EH (cell line): ENCODE results near the gene MASP1.

ENCODE experiments used
- DNase-seq: peaks from one replicate; pipeline ENCODE4 v3.0.0-alpha.2; 2015; ENCODE audit warnings: low read depth

The MASP1 gene

DNA sequence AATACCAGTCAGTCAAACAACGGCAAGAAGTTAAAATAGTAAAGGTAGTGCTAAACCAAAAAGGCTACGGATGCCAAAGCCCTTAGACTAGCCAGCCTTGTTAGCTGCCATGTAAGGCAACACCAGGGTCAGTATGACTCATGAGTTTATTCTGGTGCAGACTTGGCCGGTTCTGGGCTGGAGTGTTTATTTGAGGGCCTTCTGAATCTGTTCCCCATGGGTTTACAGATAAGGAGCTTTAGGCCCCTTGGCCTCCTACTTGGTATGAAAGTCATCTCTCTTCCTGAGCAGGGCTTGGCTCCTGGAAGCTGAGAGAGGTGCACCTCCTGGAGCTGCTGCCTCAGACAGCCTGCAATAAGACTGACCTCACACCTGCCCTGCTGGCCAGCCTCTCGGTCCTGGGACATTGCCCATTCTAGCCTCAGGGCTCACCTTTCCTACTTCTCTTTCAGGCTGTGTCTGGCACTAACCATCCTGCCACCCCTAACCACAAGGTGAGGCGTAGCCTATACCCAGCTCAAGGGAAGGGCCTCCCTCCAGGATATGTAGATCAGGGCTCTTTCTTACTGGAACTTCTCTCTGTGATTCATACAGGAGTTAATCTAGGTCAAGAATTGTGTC is 104.6 kb downstream of the MASP1 start:
- DNase-seq, result peak; percentile 93

DNA sequence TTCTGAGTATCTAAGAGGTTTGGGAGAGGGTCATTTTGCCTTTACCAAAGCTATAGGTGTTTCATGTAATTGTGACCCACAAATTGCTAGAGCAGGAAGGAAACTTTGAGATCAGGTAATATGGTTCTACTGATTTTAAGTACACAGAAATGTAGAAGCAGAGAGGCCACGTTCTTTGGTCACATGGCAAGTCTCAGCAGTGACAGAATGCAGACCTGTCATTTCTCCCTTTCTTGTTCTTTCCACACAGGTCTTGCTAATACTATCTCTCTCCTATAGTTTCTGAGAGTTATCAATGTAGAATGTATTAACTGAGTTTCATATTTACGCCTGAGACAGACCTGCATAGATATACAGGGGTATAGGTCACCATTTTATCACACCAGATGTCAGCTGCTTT is 105.2 kb downstream of the MASP1 start:
- DNase-seq, result no peak

DNA sequence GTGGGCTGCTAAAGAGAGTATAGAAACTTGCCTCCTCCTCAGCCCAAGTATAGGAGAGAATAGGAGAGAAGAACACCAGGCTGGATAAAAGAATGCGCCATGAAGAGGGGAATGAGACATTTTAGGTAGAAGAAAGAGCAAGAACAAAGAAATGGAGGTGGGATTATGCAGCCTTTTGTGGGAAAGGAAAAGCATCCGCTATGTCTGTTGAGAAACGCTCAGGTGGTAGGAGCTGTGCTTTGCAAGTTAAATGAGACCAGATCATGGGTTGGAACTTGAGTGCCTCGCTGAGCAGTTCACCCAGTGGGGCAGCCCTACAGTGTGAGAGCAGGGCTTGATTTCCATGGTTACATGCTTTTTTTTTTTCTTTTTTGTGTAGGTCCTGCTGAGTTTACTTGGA is 105.8 kb downstream of the MASP1 start:
- DNase-seq, result no peak
